K562 (cell line): Measurements from ENCODE around the gene C4orf54. TPM values are rescaled to one million over a fixed set of nuclear protein-coding genes. Genes with fewer than 3 reads are reported as not detected.
A peak's percentile ranks its signal among the peaks of the same experiment; 100 is the strongest.

Experiments
- ATAC-seq: fragments of 200-7000 bp; cut with Tn5 transposase; 3 replicates; pipeline ENCODE4 v1.9.1; 2020; ENCODE audit warnings: moderate library complexity
- BruUV-seq: library from RNA; stranded (reverse); fragments of 400-500 nt; replicated peaks from 2 replicates; lab custom pipeline; 2021; lab: Mats Ljungman, UMichigan
- CTCF ChIA-PET: fragments of 300-600 bp; formaldehyde crosslinking; extraction: SDS; loops from one replicate; lab custom pipeline; 2021; ENCODE audit warnings: low intra/inter-chr PET ratio; lab: Yijun Ruan, JAX
- POLR2A ChIA-PET: fragments of 300-600, 350-650 bp; sonication (Branson Sonifier 250); formaldehyde crosslinking; extraction: SDS; loops from one replicate; lab custom pipeline; 2021; ENCODE audit warnings: antibody characterized with exemption, inconsistent platforms; lab: Yijun Ruan, JAX
- DNase-seq, 4 experiments: peaks; one replicate each; pipeline versions ENCODE4 v3.0.0 to v3.0.0-alpha.2; 2011 to 2018; ENCODE audit warnings: low spot score in 3 of 4, mixed read lengths in 3 of 4; ENCODE audit errors: extremely low read depth in 1 of 4
- FAIRE-seq: peaks from 2 replicates; lab custom pipeline; 2011; peaks lifted over from hg19 to GRCh38; lab: Jason Lieb, UNC
- H2AFZ ChIP-seq: 2 replicates; pipeline ENCODE4 v1.6.0; 2011; ENCODE audit warnings: low read depth, low read length, control low read depth, inconsistent platforms
- H3K27ac ChIP-seq: fragments of 200-600 bp; 3 replicates; pipeline ENCODE4 v1.8.0; 2011; ENCODE audit warnings: low read depth, mild to moderate bottlenecking, control low read depth, inconsistent platforms, low read length, moderate library complexity, mixed read lengths; ENCODE audit errors: extremely low read depth
- H3K27me3 ChIP-seq, 2 experiments: fragments of 300-600 bp in 1 of 2; 2 replicates in 1 of 2; 3 replicates in 1 of 2; pipeline versions ENCODE4 v1.6.0 to v1.8.0; 2011; ENCODE audit warnings: inconsistent platforms in 2 of 2, low read length in 2 of 2, mild to moderate bottlenecking in 1 of 2, mixed read lengths in 1 of 2, moderate library complexity in 1 of 2; ENCODE audit not compliant: control insufficient read depth in 2 of 2, insufficient read depth in 2 of 2
- H3K36me3 ChIP-seq: fragments of 300-600 bp; 3 replicates; pipeline ENCODE4 v1.8.0; 2011; ENCODE audit warnings: mild to moderate bottlenecking, low read length, inconsistent platforms; ENCODE audit not compliant: control insufficient read depth, insufficient read depth
- H3K4me1 ChIP-seq, 2 experiments: fragments of 200-600 bp in 1 of 2; replicated peaks in 1 of 2; 2 replicates in 1 of 2; 3 replicates in 1 of 2; pipeline versions ENCODE4 v1.5.1 to v1.8.0; 2011; ENCODE audit warnings: inconsistent platforms in 2 of 2, low read length in 2 of 2, mild to moderate bottlenecking in 1 of 2, mixed read lengths in 1 of 2, moderate library complexity in 1 of 2; ENCODE audit not compliant: control insufficient read depth in 2 of 2, insufficient read depth in 2 of 2
- H3K4me2 ChIP-seq: 2 replicates; pipeline ENCODE4 v1.6.1; 2011; ENCODE audit warnings: low read length, control low read depth, inconsistent platforms, mixed read lengths; ENCODE audit not compliant: insufficient read depth
- H3K4me3 ChIP-seq: fragments of 200-600 bp; sonication (generic), shearing (Covaris generic); 2 replicates; pipeline ENCODE4 v1.5.1; 2016; ENCODE audit warnings: control low read depth, inconsistent platforms
- H3K79me2 ChIP-seq: fragments of 200-600 bp; 3 replicates; pipeline ENCODE4 v1.8.0; 2011; ENCODE audit warnings: low read length, inconsistent platforms; ENCODE audit not compliant: control insufficient read depth, insufficient read depth
- H3K9ac ChIP-seq, 2 experiments: 2 replicates each; pipeline versions ENCODE4 v1.6.0 to v1.6.1; 2011; ENCODE audit warnings: low read depth in 2 of 2, low read length in 2 of 2, control low read depth in 1 of 2, inconsistent platforms in 1 of 2, mild to moderate bottlenecking in 1 of 2, mixed read lengths in 1 of 2; ENCODE audit not compliant: insufficient read depth in 1 of 2
- H3K9me1 ChIP-seq: one replicate; pipeline ENCODE4 v1.6.0; 2011; ENCODE audit warnings: inconsistent platforms, mild to moderate bottlenecking, low read length, moderate library complexity; ENCODE audit not compliant: control insufficient read depth, insufficient read depth
- H3K9me3 ChIP-seq: replicated peaks from 2 replicates; pipeline ENCODE4 v1.5.1; 2011; ENCODE audit warnings: low read depth, low read length, inconsistent platforms; ENCODE audit not compliant: control insufficient read depth, insufficient read depth
- H4K20me1 ChIP-seq: replicated peaks from 2 replicates; pipeline ENCODE4 v1.6.1; 2011; ENCODE audit warnings: low read length, inconsistent platforms, mixed read lengths; ENCODE audit not compliant: control insufficient read depth, insufficient read depth
- CBX5 ChIP-seq: IDR thresholded peaks from 2 replicates; pipeline ENCODE4 v1.6.1; 2014; ENCODE audit warnings: low read depth, borderline replicate concordance
- CCAR2 ChIP-seq: fragments of 200-400 bp; formaldehyde crosslinking; IDR thresholded peaks from 2 replicates; pipeline ENCODE4 v1.6.1; 2017; ENCODE audit warnings: mild to moderate bottlenecking, low read depth, low read length
- CREBBP ChIP-seq: IDR thresholded peaks from one replicate; pipeline ENCODE4 v1.6.1; 2012; ENCODE audit warnings: low read depth, mild to moderate bottlenecking, control low read depth, inconsistent platforms, low read length
- DIDO1 ChIP-seq: fragments of 450-650 bp; IDR thresholded peaks from 2 replicates; pipeline ENCODE4 v1.6.1; 2016; ENCODE audit warnings: low read depth, missing biosample characterization, missing genetic modification characterization
- DPF2 ChIP-seq: fragments of 450-650 bp; IDR thresholded peaks from 2 replicates; pipeline ENCODE4 v1.6.1; 2016
- GTF2F1 ChIP-seq: IDR thresholded peaks from 2 replicates; pipeline ENCODE4 v1.6.1; 2011; ENCODE audit warnings: low read depth, low read length, improper control_type of control experiment
- IRF1 ChIP-seq: sonication (generic); formaldehyde crosslinking; IDR thresholded peaks from 2 replicates; pipeline ENCODE4 v1.8.0; 2022; ENCODE audit warnings: missing genetic modification reagents, mild to moderate bottlenecking, borderline replicate concordance
- KLF16 ChIP-seq: IDR thresholded peaks from 2 replicates; pipeline ENCODE4 v1.6.1; 2016; ENCODE audit warnings: antibody characterized with exemption
- SNRNP70 ChIP-seq: fragments of 200-400 bp; formaldehyde crosslinking; optimal IDR thresholded peaks from 2 replicates; pipeline ENCODE3; 2017; ENCODE audit warnings: low read depth, low read length
- TAF1 ChIP-seq: IDR thresholded peaks from 2 replicates; pipeline ENCODE4 v1.6.1; 2011; ENCODE audit warnings: mild to moderate bottlenecking, low read length, moderate library complexity; ENCODE audit not compliant: insufficient read depth, control insufficient read depth, severe bottlenecking; ENCODE audit errors: extremely low read depth
- ZNF232 ChIP-seq: sonication (generic); formaldehyde crosslinking; IDR thresholded peaks from 2 replicates; pipeline ENCODE4 v1.8.0; 2022; ENCODE audit warnings: mild to moderate bottlenecking, missing genetic modification reagents
- ZNF408 ChIP-seq: fragments of 250-450 bp; sonication (Bioruptor Pico); IDR thresholded peaks from 2 replicates; pipeline ENCODE4 v1.4.0; 2020; ENCODE audit warnings: low read depth, mild to moderate bottlenecking, moderate library complexity
- ZNF511 ChIP-seq: sonication (generic); formaldehyde crosslinking; IDR thresholded peaks from 2 replicates; pipeline ENCODE4 v1.8.0; 2022; ENCODE audit warnings: mild to moderate bottlenecking, missing genetic modification reagents
- ZNF57 ChIP-seq: fragments of 450-650 bp; formaldehyde crosslinking; IDR thresholded peaks from 2 replicates; pipeline ENCODE4 v1.4.0; 2020; ENCODE audit warnings: mild to moderate bottlenecking, moderate library complexity
- ZNF766 ChIP-seq: fragments of 200-800 bp; sonication (Bioruptor generic); conservative IDR thresholded peaks from 2 replicates; pipeline ENCODE4 v1.6.1; 2016; ENCODE audit warnings: missing genetic modification characterization, missing compliant biosample characterization
- in situ Hi-C: fragments of 300-500 bp; cut with MboI; formaldehyde crosslinking; loops from 4 replicates; pipeline ENCODE4 v1.15.0; 2018; ENCODE audit warnings: inconsistent platforms, mixed read lengths
- intact Hi-C: fragments of 100-400 bp; cut with micrococcal nuclease; formaldehyde crosslinking; loops from 2 replicates; pipeline ENCODE4 v1.14.2; 2022
- polyA plus RNA-seq, 8 experiments: library from polyadenylated mRNA; depleted of rRNA in 4 of 8; stranded (reverse) in 5 of 8; unstranded in 3 of 8; fragments of >200 nt; fragmentation: Nextera tagmentation in 2 of 8; fragmentation: Illumina TruSeq in 1 of 8; extraction: Ambion mirVana in 2 of 8; extraction: Trizol in 1 of 8; gene quantifications; 2 replicates each; pipeline versions ENCODE4 v1.2.1 to v1.2.3, GENCODE V29; 2011 to 2014; ENCODE audit warnings: inconsistent platforms in 1 of 8, missing spikeins in 1 of 8
- total RNA-seq, 7 experiments: library from RNA; depleted of rRNA in 6 of 7; stranded (reverse); fragments of >200 nt in 6 of 7; fragmentation: Illumina TruSeq in 2 of 7; extraction: Trizol in 2 of 7; gene quantifications; 2 replicates each; pipeline versions ENCODE4 v1.2.1 to v1.2.3, GENCODE V29; 2011 to 2021; ENCODE audit warnings: low replicate concordance in 1 of 7
- TF ChIP-seq, protein P1 (sequence below): fragments of 450-650 bp; IDR thresholded peaks from 2 replicates; pipeline ENCODE4 v1.6.1; 2016; ENCODE audit warnings: antibody characterized with exemption
- TF ChIP-seq, protein P2 (sequence below): fragments of 450-650 bp; formaldehyde crosslinking; IDR thresholded peaks from 2 replicates; pipeline ENCODE4 v1.4.0; 2020; ENCODE audit warnings: mild to moderate bottlenecking, moderate library complexity
- TF ChIP-seq, protein P3 (sequence below), 2 experiments: fragments of 450-650 bp; IDR thresholded peaks; 2 replicates each; pipeline ENCODE4 v1.6.1; 2016

Gene C4orf54
- total and polyA plus RNA-seq, 9 of the 15 experiments (the other 6 are each of a cell fraction or from before 2014, with no cell fraction given) = not detected

DNA sequence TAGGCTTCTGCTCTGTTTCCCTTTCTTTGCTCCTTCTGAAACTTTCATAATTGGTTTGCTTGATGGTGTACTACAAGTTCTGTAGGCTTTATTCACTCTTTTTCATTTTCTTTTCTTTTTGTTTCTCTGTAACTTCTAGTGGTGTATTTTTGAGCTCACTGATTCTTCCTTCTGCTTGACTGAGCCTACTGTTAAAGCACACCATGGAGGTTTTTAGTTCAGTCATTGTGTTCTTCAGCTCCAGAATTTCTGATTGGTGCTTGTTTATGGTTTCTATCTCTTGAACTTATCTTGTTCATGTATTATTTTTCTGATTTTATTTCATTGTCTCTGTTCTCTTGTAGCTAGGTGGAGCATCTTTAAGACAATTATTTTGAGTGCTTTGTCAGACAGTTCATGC, 33.4 kb upstream of the C4orf54 start (continued):
- TF ChIP-seq DIDO1 (tag) = no peak
- TF ChIP-seq CBX5 = peak; percentile 71; the same call in 1 of the 2 replicates
- no peak for TF ChIP-seq ZNF232 (CRISPR knock-in tag)
- TF ChIP-seq ZNF511 (CRISPR knock-in tag) = no peak
- no peak for TF ChIP-seq TAF1
- TF ChIP-seq, all 486 proteins: peak for 6

DNA sequence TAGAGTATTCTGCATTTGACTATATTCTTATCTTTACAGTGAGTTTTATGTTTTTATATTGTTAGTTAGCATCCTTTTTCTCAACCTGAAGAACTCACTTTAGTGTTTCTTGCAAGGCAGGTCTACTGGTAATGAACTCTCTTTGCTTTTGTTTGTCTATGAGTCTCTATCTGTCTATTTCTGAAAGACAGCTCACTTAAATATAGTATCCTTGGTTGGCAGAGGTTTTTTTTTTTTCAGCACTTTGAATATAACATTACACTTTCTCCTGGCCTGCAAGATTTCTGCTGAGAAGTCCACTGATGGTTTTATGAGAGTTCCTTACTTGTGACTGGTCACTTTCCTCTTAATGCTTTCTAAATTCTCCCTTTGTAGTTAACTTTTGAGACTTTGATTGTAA, 32.8 kb upstream of the C4orf54 start:
- no peaks in the 10 kb centered on the region for H3K36me3 ChIP-seq
- no peaks in the 10 kb centered on the region for H3K9me3 ChIP-seq
- H3K9me1 ChIP-seq = no peaks in the 10 kb centered on the region
- DNase-seq (no peak), ATAC-seq (no peak), FAIRE-seq (no peak)
- H3K27ac ChIP-seq = no peak overlapping the region
- BruUV-seq = no TSS peak
- ChIA-PET CTCF (no interaction called here), POLR2A (no interaction called here)
- H2AFZ ChIP-seq = no peak overlapping the region
- no peaks in the 10 kb centered on the region for H3K79me2 ChIP-seq
- no peaks in the 10 kb centered on the region for H3K4me1 ChIP-seq
- no peak overlapping the region for H3K4me3 ChIP-seq
- in situ Hi-C loops (no loop called here), intact Hi-C loops (no loop called here)
- no peaks in the 10 kb centered on the region for H4K20me1 ChIP-seq
- no peaks in the 10 kb centered on the region for H3K27me3 ChIP-seq
- H3K4me2 ChIP-seq = no peak overlapping the region
- H3K9ac ChIP-seq = no peak overlapping the region
- no peak for TF ChIP-seq ZNF57
- TF ChIP-seq ZNF766 (CRISPR knock-in tag) = no peak
- TF ChIP-seq CREBBP = no peak
- no peak for TF ChIP-seq CCAR2
- TF ChIP-seq SNRNP70 = no peak
- no peak for TF ChIP-seq DPF2
- no peak for TF ChIP-seq ZNF408 (CRISPR knock-in tag)
- no peak for TF ChIP-seq GTF2F1
- no peak for TF ChIP-seq KLF16
- TF ChIP-seq, protein P1, sequence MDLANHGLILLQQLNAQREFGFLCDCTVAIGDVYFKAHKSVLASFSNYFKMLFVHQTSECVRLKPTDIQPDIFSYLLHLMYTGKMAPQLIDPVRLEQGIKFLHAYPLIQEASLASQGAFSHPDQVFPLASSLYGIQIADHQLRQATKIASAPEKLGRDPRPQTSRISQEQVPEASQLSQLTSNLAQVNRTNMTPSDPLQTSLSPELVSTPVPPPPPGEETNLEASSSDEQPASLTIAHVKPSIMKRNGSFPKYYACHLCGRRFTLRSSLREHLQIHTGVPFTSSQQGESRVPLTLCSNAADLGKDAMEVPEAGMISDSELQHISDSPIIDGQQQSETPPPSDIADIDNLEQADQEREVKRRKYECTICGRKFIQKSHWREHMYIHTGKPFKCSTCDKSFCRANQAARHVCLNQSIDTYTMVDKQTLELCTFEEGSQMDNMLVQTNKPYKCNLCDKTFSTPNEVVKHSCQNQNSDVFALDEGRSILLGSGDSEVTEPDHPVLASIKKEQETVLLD = no peak
- TF ChIP-seq, protein P2, sequence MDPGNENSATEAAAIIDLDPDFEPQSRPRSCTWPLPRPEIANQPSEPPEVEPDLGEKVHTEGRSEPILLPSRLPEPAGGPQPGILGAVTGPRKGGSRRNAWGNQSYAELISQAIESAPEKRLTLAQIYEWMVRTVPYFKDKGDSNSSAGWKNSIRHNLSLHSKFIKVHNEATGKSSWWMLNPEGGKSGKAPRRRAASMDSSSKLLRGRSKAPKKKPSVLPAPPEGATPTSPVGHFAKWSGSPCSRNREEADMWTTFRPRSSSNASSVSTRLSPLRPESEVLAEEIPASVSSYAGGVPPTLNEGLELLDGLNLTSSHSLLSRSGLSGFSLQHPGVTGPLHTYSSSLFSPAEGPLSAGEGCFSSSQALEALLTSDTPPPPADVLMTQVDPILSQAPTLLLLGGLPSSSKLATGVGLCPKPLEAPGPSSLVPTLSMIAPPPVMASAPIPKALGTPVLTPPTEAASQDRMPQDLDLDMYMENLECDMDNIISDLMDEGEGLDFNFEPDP = no peak
- TF ChIP-seq, protein P3, sequence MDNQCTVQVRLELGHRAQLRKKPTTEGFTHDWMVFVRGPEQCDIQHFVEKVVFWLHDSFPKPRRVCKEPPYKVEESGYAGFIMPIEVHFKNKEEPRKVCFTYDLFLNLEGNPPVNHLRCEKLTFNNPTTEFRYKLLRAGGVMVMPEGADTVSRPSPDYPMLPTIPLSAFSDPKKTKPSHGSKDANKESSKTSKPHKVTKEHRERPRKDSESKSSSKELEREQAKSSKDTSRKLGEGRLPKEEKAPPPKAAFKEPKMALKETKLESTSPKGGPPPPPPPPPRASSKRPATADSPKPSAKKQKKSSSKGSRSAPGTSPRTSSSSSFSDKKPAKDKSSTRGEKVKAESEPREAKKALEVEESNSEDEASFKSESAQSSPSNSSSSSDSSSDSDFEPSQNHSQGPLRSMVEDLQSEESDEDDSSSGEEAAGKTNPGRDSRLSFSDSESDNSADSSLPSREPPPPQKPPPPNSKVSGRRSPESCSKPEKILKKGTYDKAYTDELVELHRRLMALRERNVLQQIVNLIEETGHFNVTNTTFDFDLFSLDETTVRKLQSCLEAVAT (IDR thresholded peaks at IDR 0.05) = no peak
- no peak for TF ChIP-seq IRF1
